SK-N-SH (cell line): ENCODE data around the gene USP51. TPM values are rescaled to one million over a fixed set of nuclear protein-coding genes. Genes with fewer than 3 reads are reported as not detected.

Experiments used
- CTCF ChIA-PET: fragments of 300-600, 350-600 bp; formaldehyde crosslinking; extraction: SDS; loops from one replicate; lab custom pipeline; 2021; lab: Yijun Ruan, JAX
- POLR2A ChIA-PET: fragments of 350-600 bp; sonication (Branson Sonifier 250); formaldehyde crosslinking; extraction: SDS; loops from one replicate; lab custom pipeline; 2020; ENCODE audit warnings: antibody characterized with exemption, inconsistent platforms; lab: Yijun Ruan, JAX
- DNase-seq: peaks from one replicate; pipeline ENCODE4 v3.0.0; 2012
- H2AFZ ChIP-seq: fragments of 200-600 bp; sonication (generic); 2 replicates; pipeline ENCODE4 v1.8.1; 2016; ENCODE audit warnings: antibody characterized with exemption, mild to moderate bottlenecking, low read depth
- H3F3A ChIP-seq: fragments of 200-600 bp; sonication (generic); replicated peaks from 2 replicates; pipeline ENCODE3; 2016; ENCODE audit warnings: antibody characterized with exemption, mild to moderate bottlenecking; ENCODE audit not compliant: insufficient read depth
- H3K27ac ChIP-seq, 2 experiments: fragments of 200-500 bp in 1 of 2; fragments of 200-600 bp in 1 of 2; sonication (Bioruptor generic) in 1 of 2; sonication (generic), shearing (Covaris generic) in 1 of 2; 2 replicates each; pipeline versions ENCODE4 v1.5.1 to v1.6.1; 2014 to 2016; ENCODE audit warnings: low read depth in 2 of 2, inconsistent platforms in 1 of 2, low read length in 1 of 2, mild to moderate bottlenecking in 1 of 2, mixed read lengths in 1 of 2
- H3K27me3 ChIP-seq: fragments of 200-600 bp; sonication (generic), shearing (Covaris generic); 2 replicates; pipeline ENCODE4 v1.6.1; 2016; ENCODE audit warnings: mixed run types; ENCODE audit not compliant: insufficient read depth
- H3K36me3 ChIP-seq, 2 experiments: fragments of 200-500 bp in 1 of 2; fragments of 200-600 bp in 1 of 2; sonication (Bioruptor generic) in 1 of 2; sonication (generic) in 1 of 2; replicated peaks in 1 of 2; 2 replicates each; pipeline versions ENCODE3 to v1.5.1; 2014 to 2016; ENCODE audit warnings: low read length in 1 of 2, mild to moderate bottlenecking in 1 of 2; ENCODE audit not compliant: insufficient read depth in 2 of 2, control insufficient read depth in 1 of 2
- H3K4me1 ChIP-seq, 2 experiments: fragments of 200-500 bp in 1 of 2; fragments of 200-600 bp in 1 of 2; sonication (Bioruptor generic) in 1 of 2; sonication (generic), shearing (Covaris generic) in 1 of 2; 2 replicates each; pipeline versions ENCODE4 v1.5.1 to v1.6.1; 2014 to 2016; ENCODE audit warnings: low read depth in 1 of 2, low read length in 1 of 2, mixed run types in 1 of 2; ENCODE audit not compliant: insufficient read depth in 2 of 2, control insufficient read depth in 1 of 2
- H3K4me2 ChIP-seq: fragments of 200-600 bp; sonication (generic), shearing (Covaris generic); 2 replicates; pipeline ENCODE4 v1.6.1; 2017; ENCODE audit warnings: mixed run types
- H3K4me3 ChIP-seq, 2 experiments: fragments of 200-500 bp in 1 of 2; fragments of 200-600 bp in 1 of 2; sonication (Bioruptor generic) in 1 of 2; sonication (generic), shearing (Covaris generic) in 1 of 2; 2 replicates each; pipeline versions ENCODE4 v1.5.1 to v1.8.1; 2014 to 2016; ENCODE audit warnings: low read depth in 2 of 2, inconsistent platforms in 1 of 2, low read length in 1 of 2, mild to moderate bottlenecking in 1 of 2, mixed read lengths in 1 of 2, moderate library complexity in 1 of 2
- H3K79me2 ChIP-seq: fragments of 200-600 bp; sonication (generic); 2 replicates; pipeline ENCODE4 v1.8.1; 2017; ENCODE audit warnings: mild to moderate bottlenecking; ENCODE audit not compliant: insufficient read depth
- H3K9ac ChIP-seq: fragments of 200-600 bp; sonication (generic); 2 replicates; pipeline ENCODE4 v1.6.1; 2017; ENCODE audit warnings: mixed run types
- H3K9me2 ChIP-seq: fragments of 200-600 bp; sonication (generic); 2 replicates; pipeline ENCODE4 v1.6.1; 2017; ENCODE audit warnings: mixed run types
- H3K9me3 ChIP-seq: fragments of 200-600 bp; sonication (generic); 2 replicates; pipeline ENCODE4 v1.6.1; 2017; ENCODE audit warnings: mixed run types, mild to moderate bottlenecking, moderate library complexity
- H4K20me1 ChIP-seq: fragments of 200-600 bp; sonication (generic); 2 replicates; pipeline ENCODE4 v1.6.1; 2017; ENCODE audit warnings: mild to moderate bottlenecking, mixed run types; ENCODE audit not compliant: insufficient read depth
- CTCF ChIP-seq: fragments of 200-600 bp; sonication (generic); IDR thresholded peaks from 2 replicates; pipeline ENCODE4 v1.6.1; 2017; ENCODE audit warnings: antibody characterized with exemption, mild to moderate bottlenecking, moderate library complexity
- FOSL2 ChIP-seq: IDR thresholded peaks from 2 replicates; pipeline ENCODE4 v1.4.0; 2012; ENCODE audit warnings: low read depth, mild to moderate bottlenecking, moderate library complexity, borderline replicate concordance
- FOXM1 ChIP-seq: IDR thresholded peaks from 2 replicates; pipeline ENCODE4 v1.4.0; 2012; ENCODE audit warnings: low read depth, mild to moderate bottlenecking
- GABPA ChIP-seq: IDR thresholded peaks from 2 replicates; pipeline ENCODE4 v1.4.0; 2012; ENCODE audit warnings: low read depth, mild to moderate bottlenecking
- SMC3 ChIP-seq: IDR thresholded peaks from 2 replicates; pipeline ENCODE4 v1.6.1; 2012; ENCODE audit warnings: low read depth, low read length, improper control_type of control experiment
- USF2 ChIP-seq: fragments of 150-350 bp; IDR thresholded peaks from 2 replicates; pipeline ENCODE4 v1.6.1; 2017; ENCODE audit warnings: antibody characterized with exemption, low read length, low read depth, borderline replicate concordance
- YY1 ChIP-seq: IDR thresholded peaks from 2 replicates; pipeline ENCODE4 v1.4.0; 2012; ENCODE audit warnings: low read depth, mild to moderate bottlenecking
- WGBS: methylation state at CpG from one replicate; pipeline ENCODE4 v1.1.6; 2017; ENCODE audit warnings: low lambda C conversion rate; 5-methylcytosine and 5-hydroxymethylcytosine counted together
- polyA plus RNA-seq, 3 experiments: library from polyadenylated mRNA; depleted of rRNA; stranded (reverse); fragments of >200 nt; gene quantifications; 2 replicates each; pipeline ENCODE4 v1.2.3, GENCODE V29; 2012

USP51 gene
- 0.36 and 0.70 TPM in 2 replicates for polyA plus RNA-seq (2012; rRNA removed)
- polyA plus RNA-seq (2012; cell fraction: cytosol; rRNA removed): 0.23 and 0.60 TPM in 2 replicates
- polyA plus RNA-seq (2012; cell fraction: nucleus; rRNA removed): 0.42 and 0.81 TPM in 2 replicates

- no peaks in the 10 kb centered on the region for H3K36me3 ChIP-seq
- WGBS: 3% methylated on average over 29 of the region's 34 CpGs
- peak within 1 kb of the TSS; percentile 54 to 77; a peak in 3 of 4 replicates for H3K27ac ChIP-seq
- CTCF ChIA-PET: interaction anchor here (0.9 to 1.3 kb wide), 2 partner anchors 37 to 228 kb away, joined by 4 to 5 read pairs; partner anchors contain the start of genes MAGEH1 and RRAGB
- H2AFZ ChIP-seq: peak within 1 kb of the TSS; percentile 89
- no peaks in the 10 kb centered on the region for H3F3A ChIP-seq
- no peaks in the 10 kb centered on the region for H3K79me2 ChIP-seq
- H3K4me3 ChIP-seq: peak within 1 kb of the TSS; percentile 63 to 73
- no peaks in the 10 kb centered on the region for H3K9me3 ChIP-seq
- no peaks in the 10 kb centered on the region for H3K9me2 ChIP-seq
- H3K4me2 ChIP-seq: peak within 1 kb of the TSS; percentile 90
- H3K9ac ChIP-seq: peak within 1 kb of the TSS; percentile 67
- DNase-seq: peak; percentile 60
- H3K4me1 ChIP-seq: no peaks in the 10 kb centered on the region; a peak in 1 of 4 replicates
- POLR2A ChIA-PET: interaction anchor here (1.6 kb wide), 1 partner anchor 38 kb away, joined by 6 read pairs; the partner anchor contains the start of gene MAGEH1
- no peaks in the 10 kb centered on the region for H4K20me1 ChIP-seq
- no peaks in the 10 kb centered on the region; the same call in 1 of the 2 replicates for H3K27me3 ChIP-seq
- TF ChIP-seq YY1 (0 out of 2 replicates have a peak, but pooled peaks have one; percentile 23), FOSL2 (no peak), CTCF (peak; percentile 11; the same call in 1 of the 2 replicates), GABPA (peak; percentile 20; the same call in 1 of the 2 replicates)
These were observed at the start of gene USP51 for GRCh38 chrX:55489314-55490009. TSS of gene USP51 (minus strand) at chrX:55489848. CDS start at chrX:55488939, 909 bp downstream.

- ChIA-PET CTCF (no interaction called here), POLR2A (no interaction called here)
- H2AFZ ChIP-seq: no peak overlapping the region
- no peaks in the 10 kb centered on the region for H3K9me2 ChIP-seq
- no peaks in the 10 kb centered on the region for H3K9me3 ChIP-seq
- WGBS: 12% methylated on average over 3 of the region's 3 CpGs
- H3K36me3 ChIP-seq: no peaks in the 10 kb centered on the region
- no peaks in the 10 kb centered on the region for H4K20me1 ChIP-seq
- no peak overlapping the region for H3K4me3 ChIP-seq
- H3K4me1 ChIP-seq: no peaks in the 10 kb centered on the region
- no peak for TF ChIP-seq YY1
- TF ChIP-seq SMC3: 0 out of 2 replicates have a peak, but pooled peaks have one; percentile 2
- no peak for TF ChIP-seq USF2
- TF ChIP-seq FOXM1: no peak
- H3K79me2 ChIP-seq: no peaks in the 10 kb centered on the region
- H3K4me2 ChIP-seq: no peak overlapping the region
- no peak overlapping the region for H3K27ac ChIP-seq
- no peaks in the 10 kb centered on the region for H3K27me3 ChIP-seq
- no peak for DNase-seq
- no peaks in the 10 kb centered on the region for H3F3A ChIP-seq
- no peak overlapping the region for H3K9ac ChIP-seq
These were observed 34.8 kb upstream of the USP51 start for GRCh38 chrX:55524487-55524886.
